ENCODE data around the gene ROBO2. TPM values are rescaled to one million over a fixed set of nuclear protein-coding genes. Genes with fewer than 3 reads are reported as not detected.

ROBO2 gene
- total RNA-seq, 1 experiment from 2014 or later, result not detected

GRCh38 chr3:77514766-77515165, 474.9 kb downstream of the ROBO2 start:
- ChIA-PET CTCF (no interaction called here), RAD21 (ENCODE audit: low non-redundant PET in 1 of 2, low total read pairs in 2 of 2, uncharacterized antibody in 2 of 2, unreplicated experiment in 2 of 2) (no interaction called here), POLR2A (no interaction called here)
- no peaks in the 10 kb centered on the region for H3K27me3 ChIP-seq (ENCODE audit: insufficient read depth, low read length)
- intact Hi-C loops (cut with micrococcal nuclease), result no loop called here
- H3K9me2 ChIP-seq (ENCODE audit: insufficient read depth), result no peaks in the 10 kb centered on the region
- no peak overlapping the region for H3K9ac ChIP-seq (ENCODE audit: low read length)
- peaks cover 12 to 32% of the 10 kb centered on the region in 2 experiments; a peak in 3 of 4 replicates for H3K9me3 ChIP-seq (ENCODE audit: control insufficient read depth in 1 of 2, insufficient read depth in 1 of 2, low read depth in 1 of 2, low read length in 2 of 2)
- H3K27ac ChIP-seq (ENCODE audit: low read depth, low read length), result no peak overlapping the region
- H3K36me3 ChIP-seq (ENCODE audit: control insufficient read depth in 1 of 2, insufficient read depth in 2 of 2, low read length in 2 of 2), result no peaks in the 10 kb centered on the region
- ATAC-seq (no peak), DNase-seq (ENCODE audit: low read depth, low spot score) (no peak)
- H3K4me1 ChIP-seq (ENCODE audit: control insufficient read depth in 1 of 2, insufficient read depth in 2 of 2, low read length in 2 of 2), result no peaks in the 10 kb centered on the region
- H2AFZ ChIP-seq (ENCODE audit: low read depth, low read length, poor library complexity, severe bottlenecking), result no peak overlapping the region
- BruUV-seq (replicated peaks), result no TSS peak
- no peaks in the 10 kb centered on the region for H3K79me2 ChIP-seq (ENCODE audit: insufficient read depth, low read length)
- H3K4me3 ChIP-seq (replicated peaks in 1 of 2; ENCODE audit: low read depth in 1 of 2, low read length in 2 of 2), result no peak overlapping the region
- H3K4me2 ChIP-seq (ENCODE audit: low read length), result no peak overlapping the region
- TF ChIP-seq TCF7L2 (IDR thresholded peaks at IDR 0.05; ENCODE audit: borderline replicate concordance, extremely low read depth, insufficient read depth, insufficient read length), result no peak
- TF ChIP-seq, protein P1, sequence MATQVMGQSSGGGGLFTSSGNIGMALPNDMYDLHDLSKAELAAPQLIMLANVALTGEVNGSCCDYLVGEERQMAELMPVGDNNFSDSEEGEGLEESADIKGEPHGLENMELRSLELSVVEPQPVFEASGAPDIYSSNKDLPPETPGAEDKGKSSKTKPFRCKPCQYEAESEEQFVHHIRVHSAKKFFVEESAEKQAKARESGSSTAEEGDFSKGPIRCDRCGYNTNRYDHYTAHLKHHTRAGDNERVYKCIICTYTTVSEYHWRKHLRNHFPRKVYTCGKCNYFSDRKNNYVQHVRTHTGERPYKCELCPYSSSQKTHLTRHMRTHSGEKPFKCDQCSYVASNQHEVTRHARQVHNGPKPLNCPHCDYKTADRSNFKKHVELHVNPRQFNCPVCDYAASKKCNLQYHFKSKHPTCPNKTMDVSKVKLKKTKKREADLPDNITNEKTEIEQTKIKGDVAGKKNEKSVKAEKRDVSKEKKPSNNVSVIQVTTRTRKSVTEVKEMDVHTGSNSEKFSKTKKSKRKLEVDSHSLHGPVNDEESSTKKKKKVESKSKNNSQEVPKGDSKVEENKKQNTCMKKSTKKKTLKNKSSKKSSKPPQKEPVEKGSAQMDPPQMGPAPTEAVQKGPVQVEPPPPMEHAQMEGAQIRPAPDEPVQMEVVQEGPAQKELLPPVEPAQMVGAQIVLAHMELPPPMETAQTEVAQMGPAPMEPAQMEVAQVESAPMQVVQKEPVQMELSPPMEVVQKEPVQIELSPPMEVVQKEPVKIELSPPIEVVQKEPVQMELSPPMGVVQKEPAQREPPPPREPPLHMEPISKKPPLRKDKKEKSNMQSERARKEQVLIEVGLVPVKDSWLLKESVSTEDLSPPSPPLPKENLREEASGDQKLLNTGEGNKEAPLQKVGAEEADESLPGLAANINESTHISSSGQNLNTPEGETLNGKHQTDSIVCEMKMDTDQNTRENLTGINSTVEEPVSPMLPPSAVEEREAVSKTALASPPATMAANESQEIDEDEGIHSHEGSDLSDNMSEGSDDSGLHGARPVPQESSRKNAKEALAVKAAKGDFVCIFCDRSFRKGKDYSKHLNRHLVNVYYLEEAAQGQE (IDR thresholded peaks at IDR 0.05; ENCODE audit: low read depth), result no peak
- no peak for TF ChIP-seq EGR1 (IDR thresholded peaks at IDR 0.05; ENCODE audit: low read depth)
- TF ChIP-seq, protein P2, sequence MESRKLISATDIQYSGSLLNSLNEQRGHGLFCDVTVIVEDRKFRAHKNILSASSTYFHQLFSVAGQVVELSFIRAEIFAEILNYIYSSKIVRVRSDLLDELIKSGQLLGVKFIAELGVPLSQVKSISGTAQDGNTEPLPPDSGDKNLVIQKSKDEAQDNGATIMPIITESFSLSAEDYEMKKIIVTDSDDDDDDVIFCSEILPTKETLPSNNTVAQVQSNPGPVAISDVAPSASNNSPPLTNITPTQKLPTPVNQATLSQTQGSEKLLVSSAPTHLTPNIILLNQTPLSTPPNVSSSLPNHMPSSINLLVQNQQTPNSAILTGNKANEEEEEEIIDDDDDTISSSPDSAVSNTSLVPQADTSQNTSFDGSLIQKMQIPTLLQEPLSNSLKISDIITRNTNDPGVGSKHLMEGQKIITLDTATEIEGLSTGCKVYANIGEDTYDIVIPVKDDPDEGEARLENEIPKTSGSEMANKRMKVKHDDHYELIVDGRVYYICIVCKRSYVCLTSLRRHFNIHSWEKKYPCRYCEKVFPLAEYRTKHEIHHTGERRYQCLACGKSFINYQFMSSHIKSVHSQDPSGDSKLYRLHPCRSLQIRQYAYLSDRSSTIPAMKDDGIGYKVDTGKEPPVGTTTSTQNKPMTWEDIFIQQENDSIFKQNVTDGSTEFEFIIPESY (IDR thresholded peaks at IDR 0.05; ENCODE audit: extremely low read depth, insufficient replicate concordance, low read length), result no peak
- TF ChIP-seq CEBPB (IDR thresholded peaks at IDR 0.05; ENCODE audit: low read depth), result no peak
- TF ChIP-seq CTCF (IDR thresholded peaks at IDR 0.05 in 2 of 3, conservative IDR thresholded peaks at IDR 0.05 in 1 of 3; ENCODE audit: borderline replicate concordance in 1 of 3, insufficient read depth in 1 of 3, low read depth in 2 of 3, low read length in 2 of 3), result no peak
- no peak for TF ChIP-seq EZH2 (IDR thresholded peaks at IDR 0.05)
- TF ChIP-seq FOSL1 (IDR thresholded peaks at IDR 0.05; ENCODE audit: low read depth), result no peak
- no peak for TF ChIP-seq EZH2phosphoT487 (IDR thresholded peaks at IDR 0.05; ENCODE audit: borderline replicate concordance)
- no peak for TF ChIP-seq JUND (IDR thresholded peaks at IDR 0.05)
- TF ChIP-seq CBX3 (IDR thresholded peaks at IDR 0.05; ENCODE audit: low read depth), result no peak
- no peak for TF ChIP-seq POLR2A (IDR thresholded peaks at IDR 0.05; ENCODE audit: borderline replicate concordance, extremely low read depth, insufficient read depth, insufficient read length)
- TF ChIP-seq SRF (IDR thresholded peaks at IDR 0.05; ENCODE audit: low read depth), result no peak
- TF ChIP-seq RAD21 (IDR thresholded peaks at IDR 0.05; ENCODE audit: low read depth), result no peak
- TF ChIP-seq SIN3A (IDR thresholded peaks at IDR 0.05; ENCODE audit: low read depth), result no peak
- TF ChIP-seq ZNF274 (IDR thresholded peaks at IDR 0.05; ENCODE audit: low read depth, low read length), result no peak
- TF ChIP-seq ZFX (IDR thresholded peaks at IDR 0.05), result no peak
- no peaks in the 10 kb centered on the region for H4K20me1 ChIP-seq (ENCODE audit: insufficient read depth)

Measured in HCT116 (cell line).